HEK293 (cell line): ENCODE data around the gene GLOD4.

ENCODE experiments used
- PRDM10 ChIP-seq: fragments of 450-650 bp; formaldehyde crosslinking; IDR thresholded peaks from 2 replicates; pipeline ENCODE4 v1.5.1; 2016; ENCODE audit warnings: missing biosample characterization, missing genetic modification characterization
- ZNF449 ChIP-seq: fragments of 450-650 bp; formaldehyde crosslinking; IDR thresholded peaks from 2 replicates; pipeline ENCODE4 v1.5.1; 2017; ENCODE audit warnings: missing biosample characterization, mild to moderate bottlenecking, missing genetic modification characterization, moderate library complexity
- TF ChIP-seq, protein P1 (sequence below): fragments of 450-650 bp; formaldehyde crosslinking; IDR thresholded peaks from 2 replicates; pipeline ENCODE4 v1.5.1; 2016; ENCODE audit warnings: missing biosample characterization, missing genetic modification characterization

DNA sequence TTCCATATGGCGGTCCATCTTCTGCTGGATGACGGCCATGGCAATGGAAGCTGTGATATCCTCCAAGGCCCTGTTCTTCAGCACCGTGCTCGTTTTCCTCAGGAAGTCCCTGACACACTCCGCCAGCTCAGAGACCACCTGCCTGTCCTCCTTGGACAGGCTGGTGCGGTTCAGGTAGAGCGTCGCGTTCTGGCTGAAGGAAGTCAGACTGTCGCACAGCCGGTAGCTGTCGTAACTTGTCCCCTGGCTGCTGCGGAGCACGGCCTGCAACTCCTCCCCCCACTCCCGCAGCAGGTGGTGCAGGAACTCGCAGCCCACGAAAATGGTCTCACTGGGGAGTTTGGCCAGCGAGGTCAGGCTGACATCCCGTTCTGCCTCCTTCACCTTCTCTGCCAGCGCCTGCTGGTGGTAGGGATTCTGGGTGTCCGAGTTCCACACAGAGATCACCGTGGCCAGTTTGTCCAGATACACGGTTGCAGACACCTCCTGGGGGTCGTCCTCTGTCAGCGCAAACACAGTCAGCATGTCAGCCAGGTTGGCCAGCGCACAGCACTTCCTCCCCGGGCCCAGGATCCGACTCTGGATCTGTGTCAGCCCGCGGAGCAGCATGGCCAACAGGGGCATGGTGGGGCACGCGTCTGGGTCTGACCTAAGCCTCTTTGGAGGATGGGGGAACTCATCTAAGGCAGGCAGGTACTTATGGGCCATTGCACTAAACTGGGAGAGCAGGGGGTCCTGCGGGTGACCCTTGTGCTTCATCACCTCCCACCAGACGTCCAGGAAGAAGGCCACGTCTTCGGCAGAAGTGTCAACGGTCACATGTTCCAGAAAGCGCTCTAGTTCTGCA, 35.1 kb downstream of the GLOD4 start:
- TF ChIP-seq, protein P1, sequence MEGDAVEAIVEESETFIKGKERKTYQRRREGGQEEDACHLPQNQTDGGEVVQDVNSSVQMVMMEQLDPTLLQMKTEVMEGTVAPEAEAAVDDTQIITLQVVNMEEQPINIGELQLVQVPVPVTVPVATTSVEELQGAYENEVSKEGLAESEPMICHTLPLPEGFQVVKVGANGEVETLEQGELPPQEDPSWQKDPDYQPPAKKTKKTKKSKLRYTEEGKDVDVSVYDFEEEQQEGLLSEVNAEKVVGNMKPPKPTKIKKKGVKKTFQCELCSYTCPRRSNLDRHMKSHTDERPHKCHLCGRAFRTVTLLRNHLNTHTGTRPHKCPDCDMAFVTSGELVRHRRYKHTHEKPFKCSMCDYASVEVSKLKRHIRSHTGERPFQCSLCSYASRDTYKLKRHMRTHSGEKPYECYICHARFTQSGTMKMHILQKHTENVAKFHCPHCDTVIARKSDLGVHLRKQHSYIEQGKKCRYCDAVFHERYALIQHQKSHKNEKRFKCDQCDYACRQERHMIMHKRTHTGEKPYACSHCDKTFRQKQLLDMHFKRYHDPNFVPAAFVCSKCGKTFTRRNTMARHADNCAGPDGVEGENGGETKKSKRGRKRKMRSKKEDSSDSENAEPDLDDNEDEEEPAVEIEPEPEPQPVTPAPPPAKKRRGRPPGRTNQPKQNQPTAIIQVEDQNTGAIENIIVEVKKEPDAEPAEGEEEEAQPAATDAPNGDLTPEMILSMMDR (tag by site-specific recombination) = no peak
- TF ChIP-seq PRDM10 (tag by site-specific recombination) (no peak), ZNF449 (tag by site-specific recombination) (no peak)
